ENCODE results near the gene KIFC1.
A peak's percentile ranks its signal among the peaks of the same experiment; 100 is the strongest.

Gene KIFC1

DNA sequence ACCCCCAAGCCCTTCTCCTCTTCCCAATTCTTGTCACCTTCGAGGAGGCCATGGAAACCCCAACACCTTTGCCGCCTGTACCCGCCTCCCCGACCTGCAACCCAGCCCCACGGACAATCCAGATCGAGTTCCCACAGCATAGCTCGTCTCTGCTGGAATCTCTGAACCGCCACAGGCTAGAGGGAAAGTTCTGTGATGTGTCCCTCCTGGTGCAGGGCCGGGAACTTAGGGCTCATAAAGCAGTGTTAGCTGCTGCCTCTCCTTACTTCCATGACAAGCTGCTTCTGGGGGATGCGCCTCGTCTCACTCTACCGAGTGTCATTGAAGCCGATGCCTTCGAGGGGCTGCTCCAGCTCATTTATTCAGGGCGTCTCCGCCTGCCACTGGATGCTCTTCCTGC, 63.4 kb downstream of the KIFC1 start:
- Histone ChIP-seq H3K27ac (ENCODE audit: low read depth, low read length, poor library complexity, severe bottlenecking) (no peak overlapping the region), H3K36me3 (ENCODE audit: insufficient read depth, low read length) (peaks cover 12% of the 10 kb centered on the region; the same call in 1 of the 2 replicates), H3F3A (ENCODE audit: insufficient read depth, low read length) (no peaks in the 10 kb centered on the region), H3K9ac (ENCODE audit: low read length) (peak overlapping the region; percentile 74), H4K20me1 (ENCODE audit: insufficient read depth, low read length) (no peaks in the 10 kb centered on the region), H3K27me3 (ENCODE audit: insufficient read depth, low read length) (no peaks in the 10 kb centered on the region), H3K4me1 (ENCODE audit: insufficient read depth, low read length, severe bottlenecking) (peaks cover 19% of the 10 kb centered on the region), H3K9me2 (ENCODE audit: low read depth, low read length) (no peaks in the 10 kb centered on the region), H3K4me2 (ENCODE audit: low read length) (peak overlapping the region; percentile 66), H3K4me3 (ENCODE audit: low read depth, low read length, poor library complexity, severe bottlenecking) (peak overlapping the region; percentile 78), H3K9me3 (ENCODE audit: low read length) (no peaks in the 10 kb centered on the region), H3K79me2 (ENCODE audit: insufficient read depth, low read length) (no peaks in the 10 kb centered on the region), H2AFZ (ENCODE audit: low read length) (no peak overlapping the region)
- TF ChIP-seq, protein P1, sequence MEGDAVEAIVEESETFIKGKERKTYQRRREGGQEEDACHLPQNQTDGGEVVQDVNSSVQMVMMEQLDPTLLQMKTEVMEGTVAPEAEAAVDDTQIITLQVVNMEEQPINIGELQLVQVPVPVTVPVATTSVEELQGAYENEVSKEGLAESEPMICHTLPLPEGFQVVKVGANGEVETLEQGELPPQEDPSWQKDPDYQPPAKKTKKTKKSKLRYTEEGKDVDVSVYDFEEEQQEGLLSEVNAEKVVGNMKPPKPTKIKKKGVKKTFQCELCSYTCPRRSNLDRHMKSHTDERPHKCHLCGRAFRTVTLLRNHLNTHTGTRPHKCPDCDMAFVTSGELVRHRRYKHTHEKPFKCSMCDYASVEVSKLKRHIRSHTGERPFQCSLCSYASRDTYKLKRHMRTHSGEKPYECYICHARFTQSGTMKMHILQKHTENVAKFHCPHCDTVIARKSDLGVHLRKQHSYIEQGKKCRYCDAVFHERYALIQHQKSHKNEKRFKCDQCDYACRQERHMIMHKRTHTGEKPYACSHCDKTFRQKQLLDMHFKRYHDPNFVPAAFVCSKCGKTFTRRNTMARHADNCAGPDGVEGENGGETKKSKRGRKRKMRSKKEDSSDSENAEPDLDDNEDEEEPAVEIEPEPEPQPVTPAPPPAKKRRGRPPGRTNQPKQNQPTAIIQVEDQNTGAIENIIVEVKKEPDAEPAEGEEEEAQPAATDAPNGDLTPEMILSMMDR (IDR thresholded peaks at IDR 0.05; ENCODE audit: low read length), result no peak
- TF ChIP-seq EZH2 (IDR thresholded peaks at IDR 0.05; ENCODE audit: borderline replicate concordance, low read length), result no peak

DNA sequence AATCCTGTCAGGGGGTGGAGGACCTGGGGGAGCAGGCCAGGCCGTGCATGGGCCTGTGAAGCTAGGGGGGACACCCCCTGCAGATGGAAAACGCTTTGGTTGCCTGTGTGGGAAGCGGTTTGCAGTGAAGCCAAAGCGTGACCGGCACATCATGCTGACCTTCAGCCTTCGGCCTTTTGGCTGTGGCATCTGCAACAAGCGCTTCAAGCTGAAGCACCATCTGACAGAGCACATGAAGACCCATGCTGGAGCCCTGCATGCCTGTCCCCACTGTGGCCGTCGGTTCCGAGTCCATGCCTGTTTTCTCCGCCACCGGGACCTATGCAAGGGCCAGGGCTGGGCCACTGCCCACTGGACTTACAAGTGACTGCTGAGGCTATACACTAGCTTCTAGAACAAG, 64.5 kb downstream of the KIFC1 start:
- TF ChIP-seq, protein P1 (IDR thresholded peaks at IDR 0.05; ENCODE audit: low read length), result no peak
- no peak for TF ChIP-seq EZH2 (IDR thresholded peaks at IDR 0.05; ENCODE audit: borderline replicate concordance, low read length)
- H3K4me2 ChIP-seq (ENCODE audit: low read length), result no peak overlapping the region

DNA sequence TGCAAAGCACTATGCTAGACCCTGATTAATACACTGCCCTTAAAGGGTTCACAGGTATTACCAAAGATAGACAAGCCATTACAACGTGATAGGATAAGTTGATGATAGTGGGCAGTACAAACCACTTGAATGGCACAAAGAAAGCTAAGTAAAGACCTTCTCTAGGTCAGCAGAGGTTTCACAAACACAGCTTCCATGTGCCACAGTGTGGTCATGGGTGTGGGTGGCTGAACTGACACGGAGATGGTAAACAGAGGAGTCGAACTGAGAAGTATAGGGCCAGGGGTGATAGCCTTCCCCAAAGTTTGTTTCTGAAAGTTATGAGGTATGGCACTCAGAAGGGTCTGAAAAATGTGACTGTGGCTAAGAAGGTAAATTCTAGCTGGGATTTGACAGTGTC, 67.1 kb downstream of the KIFC1 start:
- H3F3A ChIP-seq (ENCODE audit: insufficient read depth, low read length), result no peaks in the 10 kb centered on the region
- H3K4me1 ChIP-seq (ENCODE audit: insufficient read depth, low read length, severe bottlenecking), result peaks cover 9% of the 10 kb centered on the region
- no peaks in the 10 kb centered on the region for H4K20me1 ChIP-seq (ENCODE audit: insufficient read depth, low read length)
- no peak for TF ChIP-seq EZH2 (IDR thresholded peaks at IDR 0.05; ENCODE audit: borderline replicate concordance, low read length)
- TF ChIP-seq, protein P1 (IDR thresholded peaks at IDR 0.05; ENCODE audit: low read length), result no peak
- no peak overlapping the region for H3K9ac ChIP-seq (ENCODE audit: low read length)
- H3K9me2 ChIP-seq (ENCODE audit: low read depth, low read length), result no peaks in the 10 kb centered on the region
- no peak overlapping the region for H3K27ac ChIP-seq (ENCODE audit: low read depth, low read length, poor library complexity, severe bottlenecking)
- no peak overlapping the region for H2AFZ ChIP-seq (ENCODE audit: low read length)
- no peak overlapping the region for H3K4me2 ChIP-seq (ENCODE audit: low read length)
- H3K9me3 ChIP-seq (ENCODE audit: low read length), result no peaks in the 10 kb centered on the region
- H3K4me3 ChIP-seq (ENCODE audit: low read depth, low read length, poor library complexity, severe bottlenecking), result no peak overlapping the region
- H3K27me3 ChIP-seq (ENCODE audit: insufficient read depth, low read length), result no peaks in the 10 kb centered on the region; the same call in 1 of the 2 replicates
- no peaks in the 10 kb centered on the region for H3K79me2 ChIP-seq (ENCODE audit: insufficient read depth, low read length)
- H3K36me3 ChIP-seq (ENCODE audit: insufficient read depth, low read length), result peaks cover 12% of the 10 kb centered on the region; the same call in 1 of the 2 replicates

More for the DNA sequence above, 64.5 kb downstream of the KIFC1 start:
- H3K27ac ChIP-seq (ENCODE audit: low read depth, low read length, poor library complexity, severe bottlenecking), result no peak overlapping the region
- H3F3A ChIP-seq (ENCODE audit: insufficient read depth, low read length), result no peaks in the 10 kb centered on the region
- H3K4me3 ChIP-seq (ENCODE audit: low read depth, low read length, poor library complexity, severe bottlenecking), result no peak overlapping the region
- H3K36me3 ChIP-seq (ENCODE audit: insufficient read depth, low read length), result peaks cover 12% of the 10 kb centered on the region; the same call in 1 of the 2 replicates
- H3K9ac ChIP-seq (ENCODE audit: low read length), result no peak overlapping the region
- no peaks in the 10 kb centered on the region for H3K27me3 ChIP-seq (ENCODE audit: insufficient read depth, low read length)
- no peaks in the 10 kb centered on the region for H3K9me3 ChIP-seq (ENCODE audit: low read length)
- no peak overlapping the region for H2AFZ ChIP-seq (ENCODE audit: low read length)
- H3K79me2 ChIP-seq (ENCODE audit: insufficient read depth, low read length), result no peaks in the 10 kb centered on the region
- H4K20me1 ChIP-seq (ENCODE audit: insufficient read depth, low read length), result no peaks in the 10 kb centered on the region
- H3K9me2 ChIP-seq (ENCODE audit: low read depth, low read length), result no peaks in the 10 kb centered on the region
- H3K4me1 ChIP-seq (ENCODE audit: insufficient read depth, low read length, severe bottlenecking), result peaks cover 19% of the 10 kb centered on the region
